DOHH2 (cell line): ENCODE data around the gene LOXL1.

Experiments used
- CTCF ChIP-seq: fragments of 200-600 bp; sonication (generic); IDR thresholded peaks from one replicate; pipeline ENCODE4 v1.5.1; 2014; ENCODE audit warnings: antibody characterized with exemption, mild to moderate bottlenecking, low read depth, low read length; ENCODE audit not compliant: poor library complexity, severe bottlenecking
- EZH2phosphoT487 ChIP-seq: fragments of 200-600 bp; sonication (generic); IDR thresholded peaks from 2 replicates; pipeline ENCODE4 v1.6.1; 2017; ENCODE audit warnings: borderline replicate concordance, mild to moderate bottlenecking, antibody characterized with exemption, low read length, moderate library complexity, mixed read lengths

- TF ChIP-seq CTCF (no peak), EZH2phosphoT487 (no peak)
Observed at GRCh38 chr15:73935547-73935946, 9.3 kb downstream of the LOXL1 start.
